IPS DF 4.7 (cell line): ENCODE results near the gene THYN1.
"Not testable (repeated sequence)": the region's sequence is repeated elsewhere in the genome, so short reads cannot be mapped to it uniquely, and the experiment has no call there.

Experiments used
- DNase-seq: peaks from one replicate; pipeline ENCODE4 v3.0.0-alpha.2; 2013; ENCODE audit warnings: low spot score; ENCODE audit errors: extremely low read depth

THYN1 gene

DNA sequence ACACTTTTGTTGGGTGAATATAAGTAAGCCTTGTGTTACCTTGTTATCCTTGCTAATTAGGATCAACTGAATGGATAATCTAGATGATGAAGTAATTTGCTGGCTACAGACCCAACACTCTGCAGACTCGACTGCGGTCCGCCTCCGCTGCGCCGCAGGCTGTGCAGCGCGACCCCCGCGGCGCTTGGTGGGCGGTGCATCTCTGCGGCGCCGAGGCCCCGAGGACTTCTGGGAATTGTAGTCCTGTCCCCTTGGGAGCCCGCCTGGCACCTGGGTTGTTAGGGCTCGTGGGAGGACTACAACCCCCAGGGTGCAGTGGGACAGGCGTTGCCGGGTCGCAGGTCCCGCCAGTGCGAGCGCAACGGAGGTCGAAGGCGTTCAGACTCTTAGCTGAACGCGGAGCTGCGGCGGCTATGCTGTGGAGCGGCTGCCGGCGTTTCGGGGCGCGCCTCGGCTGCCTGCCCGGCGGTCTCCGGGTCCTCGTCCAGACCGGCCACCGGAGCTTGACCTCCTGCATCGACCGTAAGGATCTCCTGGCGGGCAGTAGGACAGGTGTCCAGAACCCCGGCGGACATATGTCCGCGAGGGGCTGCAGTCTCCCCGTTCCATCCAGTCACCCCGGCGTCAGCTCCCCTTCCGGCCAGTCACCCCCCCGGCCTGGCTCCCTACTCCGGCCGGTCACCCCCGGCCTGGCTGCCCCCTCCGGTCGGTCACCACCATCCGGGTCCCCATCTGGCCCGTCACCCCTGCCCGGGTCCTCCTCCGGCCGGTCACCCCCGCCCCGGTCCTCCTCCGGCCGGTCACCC is at the start of gene THYN1, which contains the start of gene ACAD8:
THYN1 (minus strand) TSS at position 165 of the 806 bp plus-strand sequence. CDS start 470 bp downstream, outside the sequence.
ACAD8 (plus strand) TSS at position 381 of the 806 bp plus-strand sequence; CDS start at position 414, 33 bp downstream.
- no peak for DNase-seq

DNA sequence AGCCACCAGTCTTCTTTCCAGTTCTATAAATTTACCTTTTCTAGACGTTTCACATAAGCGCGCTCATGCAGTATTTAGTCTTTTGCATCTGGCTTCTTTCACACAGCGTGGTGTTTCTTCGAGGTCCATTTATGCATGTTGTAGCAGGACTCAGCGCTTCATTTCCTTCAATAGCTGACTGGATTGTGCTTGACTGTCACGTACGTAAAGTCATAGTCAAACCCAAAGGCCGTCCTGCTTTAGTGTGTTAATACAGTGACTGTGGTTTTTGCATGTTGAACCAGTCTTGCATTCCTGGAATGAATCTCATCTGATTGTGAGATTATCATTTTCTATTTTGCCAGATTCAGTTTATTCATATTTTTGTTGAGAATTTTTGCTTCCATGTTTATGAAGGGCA is 41.5 kb upstream of the THYN1 start:
- DNase-seq = no peak

DNA sequence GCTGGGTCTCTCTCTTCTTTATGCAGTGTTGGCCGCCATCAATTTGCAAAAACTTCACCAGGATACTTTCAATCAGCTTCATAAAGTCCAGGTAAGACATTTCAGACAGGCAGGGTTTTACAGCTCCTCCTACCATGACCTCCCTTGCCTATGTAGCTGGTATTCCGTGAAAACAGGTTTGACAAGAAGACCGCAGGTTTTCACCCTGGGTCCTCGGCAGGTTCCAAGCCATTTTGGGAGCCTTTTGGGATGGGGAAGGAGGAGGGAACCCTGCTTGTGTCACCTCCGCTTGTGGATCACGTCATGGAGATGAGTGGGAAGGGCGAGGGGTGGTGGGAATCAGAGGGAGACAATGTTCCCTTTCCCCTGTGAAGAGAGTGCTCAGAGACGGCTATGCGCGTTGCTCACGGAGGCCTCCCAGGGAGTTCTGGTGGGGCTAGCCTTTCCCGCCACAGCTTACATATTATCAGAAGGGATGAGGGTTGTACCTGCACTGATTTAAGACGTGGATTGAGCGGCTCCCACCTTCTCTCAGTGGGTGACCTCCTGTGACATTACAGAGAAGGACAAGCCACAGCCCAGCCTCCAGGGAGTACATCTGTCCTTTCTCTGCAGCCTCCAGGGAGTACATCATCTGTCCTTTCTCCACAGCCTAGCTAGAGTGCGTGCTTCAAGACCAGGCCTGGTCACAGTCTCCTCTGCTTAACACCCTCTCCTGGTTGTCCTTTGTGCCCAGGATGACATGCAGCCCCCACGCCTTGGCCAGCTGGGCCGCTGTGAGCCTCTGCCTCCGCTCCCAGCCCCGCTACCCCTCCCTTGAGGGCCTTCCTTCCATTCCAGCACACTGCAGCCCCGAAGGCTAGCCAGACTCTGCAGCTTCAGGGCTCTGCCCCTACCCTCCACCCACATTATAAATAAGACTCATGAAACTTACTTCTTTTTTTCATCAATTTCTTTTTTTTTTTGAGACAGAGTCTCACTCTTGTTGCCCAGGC is 40.3 kb upstream of the THYN1 start:
- no peak for DNase-seq

DNA sequence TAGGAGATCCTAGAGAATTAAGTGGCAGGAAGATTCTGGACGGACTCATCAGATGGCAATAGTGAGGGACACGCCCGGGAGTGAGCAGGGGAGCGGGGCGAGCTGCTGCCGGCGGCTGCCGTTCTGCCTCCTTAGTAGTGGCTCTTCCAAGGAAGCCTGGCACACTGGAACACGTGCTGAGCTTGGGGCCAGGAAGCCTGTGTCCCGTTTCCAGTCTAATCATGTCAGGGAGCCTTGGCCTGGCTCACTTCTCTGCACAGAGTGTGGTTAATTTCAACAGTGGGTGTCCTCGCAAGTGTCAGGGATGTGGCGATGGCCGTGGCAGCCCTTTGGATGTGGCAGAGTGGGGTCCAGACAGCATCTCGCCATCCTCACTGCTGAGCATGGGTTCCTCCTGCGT is 39.5 kb upstream of the THYN1 start:
- no peak for DNase-seq

DNA sequence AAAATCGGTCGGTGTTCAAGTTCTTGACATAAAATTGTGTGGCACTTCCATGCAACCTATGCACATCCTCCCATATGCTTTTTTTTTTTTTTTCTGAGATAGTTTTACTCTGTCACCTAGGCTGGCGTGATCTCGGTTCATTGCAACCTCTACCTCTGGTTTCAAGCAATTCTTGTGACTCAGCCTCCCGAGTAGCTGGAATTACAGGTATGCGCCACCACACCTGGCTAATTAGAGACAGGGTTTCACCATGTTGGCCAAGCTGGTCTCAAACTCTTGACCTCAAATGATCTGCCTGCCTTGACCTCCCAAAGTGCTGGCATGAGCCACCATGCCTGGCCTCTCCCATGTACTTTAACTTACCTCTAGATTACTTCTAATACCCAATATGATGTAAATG is 38.0 kb upstream of the THYN1 start:
- DNase-seq = no peak

DNA sequence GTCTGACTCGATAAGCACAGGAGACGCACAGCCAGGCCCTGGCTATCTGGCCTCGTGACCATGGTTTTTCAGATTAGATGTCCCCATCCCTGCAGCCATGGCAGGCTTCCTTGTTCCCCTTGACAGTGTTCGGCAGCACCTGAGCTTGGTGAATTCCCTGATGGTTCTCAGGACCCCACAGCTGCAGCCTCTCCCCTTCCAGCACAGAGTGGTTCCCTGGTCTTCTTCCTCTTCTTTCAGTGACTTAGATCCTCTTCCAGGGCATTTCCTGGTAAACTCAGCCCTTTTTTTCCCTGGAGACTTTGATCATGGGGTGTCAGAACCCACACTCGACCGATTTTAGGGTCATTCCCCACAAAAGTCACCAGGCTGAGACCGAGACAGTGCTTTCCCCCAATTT is 37.5 kb upstream of the THYN1 start:
- DNase-seq = no peak

DNA sequence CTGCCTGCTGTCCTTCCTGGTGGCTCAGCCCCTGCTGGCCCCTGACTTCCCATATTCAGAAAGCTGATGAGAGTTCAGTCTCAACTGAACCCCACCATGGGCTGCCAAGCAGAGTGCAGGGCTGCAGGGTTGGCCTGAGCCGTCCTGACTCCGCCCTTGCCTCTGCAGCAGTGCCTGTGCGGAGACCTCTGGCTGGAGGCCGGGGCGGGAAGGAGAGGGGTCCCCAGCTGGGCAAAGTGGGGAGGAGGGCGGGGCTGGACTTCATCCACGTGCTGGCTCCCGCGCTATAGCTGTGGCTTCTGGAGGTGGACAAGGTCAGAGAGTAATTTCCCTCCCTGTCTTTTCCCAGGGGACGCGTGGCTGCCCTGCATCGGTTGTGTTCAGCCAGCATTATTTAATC is 36.6 kb upstream of the THYN1 start:
- DNase-seq = no peak

DNA sequence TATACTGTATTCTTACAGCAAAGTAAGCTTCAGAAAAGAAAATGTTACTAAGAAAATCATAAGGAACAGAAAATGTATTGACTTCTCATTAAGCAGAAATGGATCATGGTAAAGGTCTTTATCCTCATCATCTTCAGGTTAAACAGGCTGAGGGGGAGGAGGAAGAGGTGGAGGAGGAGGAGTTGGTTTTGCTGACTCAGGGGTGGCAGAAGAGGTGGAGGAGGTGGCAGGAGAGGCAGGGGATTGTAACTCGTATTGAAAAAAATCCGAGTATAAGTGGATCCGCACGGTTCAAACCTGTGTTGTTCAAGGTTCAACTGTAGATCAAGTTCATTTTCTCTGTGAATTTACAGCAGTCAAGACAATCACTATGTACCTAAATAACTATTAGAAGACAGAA is 36.0 kb upstream of the THYN1 start:
- DNase-seq = no peak

DNA sequence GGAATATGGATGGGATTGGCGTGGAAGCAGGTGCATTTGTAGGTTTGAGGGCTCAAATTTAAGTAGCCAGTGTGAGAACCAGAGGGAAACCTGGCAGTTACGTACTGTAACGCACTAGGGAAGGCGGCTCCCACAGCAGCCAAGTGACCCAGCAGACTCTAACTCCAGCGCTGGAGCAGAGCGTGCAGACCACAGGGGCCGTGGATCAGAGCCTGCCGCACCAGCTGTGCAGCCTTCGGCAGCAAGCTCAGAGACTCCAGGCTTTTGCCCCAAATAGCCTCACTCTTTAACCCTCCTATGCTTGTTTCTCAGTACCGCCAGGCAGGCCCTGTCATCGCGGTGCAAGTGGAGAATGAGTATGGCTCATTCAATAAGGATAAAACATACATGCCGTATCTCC is 35.3 kb upstream of the THYN1 start:
- DNase-seq = no peak

DNA sequence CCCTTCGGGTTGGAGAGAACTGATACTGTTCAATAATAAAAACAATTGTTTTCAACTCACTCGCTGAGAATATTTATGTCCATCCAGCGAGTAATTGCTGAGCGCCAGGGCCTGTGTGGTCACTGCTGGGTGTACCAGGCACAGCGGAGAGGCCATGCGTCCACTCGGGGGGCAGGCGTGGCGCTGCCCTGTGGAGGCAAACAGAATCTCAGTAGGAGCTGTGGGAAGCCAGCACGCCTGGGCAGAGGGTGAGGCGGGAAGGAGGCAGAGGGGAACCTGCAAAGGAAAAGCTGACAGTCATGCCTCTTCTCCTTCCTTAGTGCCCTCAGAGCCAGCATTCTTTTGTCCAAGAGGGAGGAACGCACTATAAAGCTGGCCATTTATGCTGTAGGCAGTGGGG is 34.4 kb upstream of the THYN1 start:
- no peak for DNase-seq

DNA sequence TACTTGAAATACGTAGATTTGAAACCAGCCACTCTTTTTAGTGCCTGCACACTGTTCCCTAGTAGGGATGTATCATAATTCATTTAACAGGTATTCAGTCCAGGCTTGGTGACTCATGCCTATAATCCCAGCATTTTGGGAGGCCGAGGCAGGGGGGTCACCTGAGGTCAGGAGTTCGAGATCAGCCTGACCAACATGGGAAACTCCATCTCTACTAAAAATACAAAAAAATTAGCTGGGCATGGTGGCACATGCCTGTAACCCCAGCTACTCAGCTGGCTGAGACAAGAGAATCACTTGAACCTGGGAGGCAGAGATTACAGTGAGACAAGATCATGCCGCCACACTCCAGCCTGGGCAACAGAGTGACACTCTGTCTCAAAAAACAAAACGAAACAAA is 31.2 kb upstream of the THYN1 start:
- DNase-seq = not testable (repeated sequence)

DNA sequence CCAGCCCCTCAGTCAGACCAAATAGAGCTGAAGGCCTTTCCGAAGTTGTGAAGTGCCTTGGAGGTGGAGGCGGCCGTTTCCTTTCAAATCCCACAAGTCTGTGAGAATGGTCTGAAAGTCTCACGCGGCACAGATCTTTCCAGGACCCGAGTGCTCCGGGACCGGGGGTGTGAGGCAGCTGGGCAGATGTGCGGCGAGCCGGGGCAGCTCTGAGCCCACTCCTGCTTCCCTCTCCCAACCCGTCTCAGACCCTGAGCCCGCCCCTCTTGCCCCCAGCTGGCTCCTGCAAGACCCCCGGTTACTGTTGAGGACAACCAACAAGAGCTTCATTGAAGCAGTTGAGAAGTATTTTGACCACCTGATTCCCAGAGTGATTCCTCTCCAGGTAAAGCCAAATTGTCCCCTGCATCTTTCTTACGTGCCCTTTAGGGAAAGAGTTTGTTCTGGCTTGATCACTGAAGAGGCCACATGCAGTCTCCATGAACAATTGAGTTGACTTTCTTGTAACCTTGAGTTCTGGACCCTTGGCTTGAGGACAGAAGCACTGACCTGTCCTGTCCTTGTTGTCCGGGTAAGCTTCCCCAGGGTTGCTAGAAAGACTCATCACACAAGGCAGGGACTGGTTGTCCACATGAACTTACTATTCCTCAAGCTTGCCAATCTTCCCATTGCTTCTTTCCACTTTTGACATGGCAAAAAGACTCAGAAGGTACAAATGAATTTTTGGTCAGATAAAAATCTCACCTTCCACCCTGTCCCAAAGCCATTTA is 30.5 kb upstream of the THYN1 start:
- no peak for DNase-seq

DNA sequence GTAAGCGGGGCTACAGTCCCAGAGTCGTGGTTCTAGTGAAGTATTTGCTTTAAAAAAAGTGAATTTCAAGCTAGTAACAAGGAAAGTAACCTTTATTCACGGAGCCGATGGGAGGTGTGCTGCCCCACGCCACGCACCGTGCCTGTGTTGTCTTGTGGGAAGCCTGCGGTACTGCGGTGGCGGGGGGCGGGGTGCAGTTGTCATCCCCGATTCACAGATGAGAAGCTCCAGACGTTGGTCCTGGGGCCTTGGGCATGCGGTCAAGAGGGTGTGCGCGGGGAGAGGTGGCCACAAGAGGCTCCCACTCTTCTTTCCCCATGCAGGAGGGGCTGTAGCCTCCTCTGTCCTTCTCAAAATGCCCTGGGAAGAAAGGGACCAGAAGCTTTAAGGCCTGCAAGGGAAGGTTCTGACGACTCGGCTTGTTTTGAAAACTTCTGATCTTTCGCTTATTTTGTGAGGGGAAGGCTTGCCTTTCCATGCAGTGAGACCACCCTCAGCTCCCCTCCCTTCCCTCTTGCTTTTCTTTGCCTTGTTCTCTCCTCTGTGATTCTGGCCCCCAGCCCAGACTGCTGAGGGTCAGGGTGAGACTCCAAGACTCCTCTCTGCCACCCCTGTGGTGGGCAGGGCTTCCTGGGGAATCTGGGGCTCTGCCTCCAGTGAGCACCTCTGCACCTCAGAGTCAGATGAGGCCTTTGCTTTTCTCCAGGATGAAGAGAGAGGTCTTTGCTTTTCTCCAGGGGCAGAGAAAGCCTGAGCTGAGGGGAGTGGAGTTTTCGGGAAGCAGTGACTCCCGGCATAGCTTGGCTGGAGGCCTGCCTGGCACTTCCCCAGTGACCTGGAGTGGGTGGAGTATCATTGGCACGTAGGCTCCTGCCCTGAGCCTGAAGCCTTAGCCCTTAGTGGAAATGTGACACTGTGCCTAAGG is 29.2 kb upstream of the THYN1 start:
- DNase-seq = no peak

DNA sequence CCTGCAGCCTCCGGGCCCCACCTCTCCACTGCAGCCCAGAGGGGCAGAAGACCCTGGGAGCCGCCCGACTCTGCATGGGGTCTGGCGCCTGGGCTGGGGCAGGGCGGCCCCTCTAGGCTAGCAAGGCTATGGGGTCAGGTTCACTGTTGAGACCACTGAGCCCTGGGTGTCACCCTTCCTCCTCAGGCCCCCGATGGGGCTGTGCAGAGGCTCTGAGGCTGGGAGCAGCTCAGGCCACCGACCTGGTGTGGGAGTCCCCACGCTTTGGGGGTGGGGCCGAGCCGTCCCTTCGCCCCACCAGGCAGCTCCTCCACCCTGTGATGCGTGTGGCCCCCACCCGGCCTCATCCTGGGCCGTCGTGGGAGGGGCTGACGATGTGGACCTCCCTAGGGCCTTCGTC is 28.5 kb upstream of the THYN1 start:
- DNase-seq = not testable (repeated sequence)

DNA sequence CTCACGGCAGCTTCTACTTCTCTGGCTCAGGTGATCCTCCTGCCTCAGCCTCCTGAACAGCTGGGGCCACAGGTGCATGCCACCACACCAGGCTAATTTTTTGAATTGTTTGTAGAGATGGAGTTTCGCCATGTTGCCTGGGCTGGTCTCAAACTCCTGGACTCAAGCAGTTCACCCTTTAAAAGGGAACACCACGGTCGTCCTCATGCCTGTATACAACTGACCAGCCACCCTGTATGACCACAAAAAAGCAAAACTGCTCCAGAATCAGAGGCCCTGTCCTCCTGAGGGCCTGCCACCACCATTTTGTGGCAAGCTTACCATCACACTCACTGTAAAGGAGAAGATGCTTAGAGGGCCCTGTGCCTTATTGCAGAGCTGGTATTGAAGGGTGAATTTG is 25.2 kb upstream of the THYN1 start:
- no peak for DNase-seq

DNA sequence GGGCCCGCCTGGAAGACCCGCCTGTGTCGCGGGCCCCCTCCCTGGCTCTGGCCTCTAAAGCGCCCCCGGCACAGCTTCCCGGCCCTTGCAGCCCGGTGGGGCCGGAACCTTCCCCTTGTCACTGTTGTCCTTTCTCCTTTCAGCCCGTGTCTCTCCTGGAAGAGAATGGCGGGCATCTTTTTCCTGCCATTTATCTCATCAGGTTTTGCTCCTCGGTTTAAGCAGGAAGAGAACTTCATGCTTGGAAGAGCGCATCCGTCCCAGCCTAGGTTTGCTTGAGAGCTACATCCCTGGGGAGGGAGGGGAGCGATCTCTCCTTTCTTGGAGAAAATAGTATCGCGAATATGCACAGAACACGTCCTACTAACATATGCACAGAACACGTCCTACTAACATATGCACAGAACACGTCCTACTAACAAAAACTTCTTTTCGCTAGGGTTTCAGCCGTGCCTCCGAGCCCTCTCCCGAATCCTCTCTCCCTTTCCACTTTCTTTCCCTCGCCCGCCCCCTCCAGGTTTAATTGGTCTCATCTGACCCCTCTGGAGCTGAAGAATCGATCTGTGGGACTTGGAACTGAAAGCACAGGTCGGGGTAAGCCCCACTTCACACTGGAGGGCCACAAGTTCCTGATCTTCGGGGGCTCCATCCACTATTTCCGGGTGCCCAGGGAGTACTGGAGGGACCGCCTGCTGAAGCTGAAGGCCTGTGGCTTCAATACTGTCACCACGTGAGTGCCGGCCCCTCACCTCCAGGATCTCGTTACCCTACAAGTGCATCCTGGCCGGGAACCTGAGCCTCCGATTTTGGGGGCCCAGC is 24.2 kb upstream of the THYN1 start:
- no peak for DNase-seq

DNA sequence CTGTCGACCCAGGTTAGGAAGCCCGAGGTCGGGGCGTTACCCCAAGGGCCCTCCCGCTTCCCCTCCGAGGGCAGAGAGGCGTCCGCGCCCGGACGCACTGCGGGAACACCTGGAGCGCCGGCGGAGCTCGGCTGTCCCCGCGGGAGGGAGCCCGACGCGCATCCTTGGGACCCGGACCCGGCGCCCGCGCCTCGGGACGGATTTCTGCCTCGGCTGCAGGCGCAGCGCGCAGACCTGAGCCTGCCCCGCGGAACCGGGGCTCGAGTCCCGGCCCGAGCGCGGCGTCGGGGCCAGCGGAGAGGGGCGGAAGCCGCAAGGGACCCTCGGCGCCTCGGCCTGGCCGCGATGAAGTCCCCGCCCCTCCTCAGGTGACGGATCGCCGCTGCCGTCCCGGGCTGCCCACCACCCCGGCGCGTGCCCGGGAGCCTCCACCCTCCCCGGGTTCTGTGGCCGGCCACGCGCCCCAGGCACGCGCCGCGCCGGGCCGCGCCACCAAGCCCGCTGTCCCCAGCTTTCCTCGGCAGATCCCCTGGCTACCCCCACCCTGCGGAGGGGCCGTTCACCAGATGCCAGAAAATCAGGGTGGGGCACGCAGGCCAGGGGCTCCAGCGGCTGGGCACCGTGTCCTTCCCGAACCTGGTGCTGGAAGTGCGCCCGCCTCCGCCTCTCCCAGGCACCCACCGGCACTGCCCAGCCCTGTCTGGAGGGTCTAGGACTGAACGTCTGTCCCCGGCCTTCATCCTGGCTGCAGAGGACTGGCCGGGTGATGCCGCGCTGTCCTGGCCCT is 23.4 kb upstream of the THYN1 start:
- no peak for DNase-seq

DNA sequence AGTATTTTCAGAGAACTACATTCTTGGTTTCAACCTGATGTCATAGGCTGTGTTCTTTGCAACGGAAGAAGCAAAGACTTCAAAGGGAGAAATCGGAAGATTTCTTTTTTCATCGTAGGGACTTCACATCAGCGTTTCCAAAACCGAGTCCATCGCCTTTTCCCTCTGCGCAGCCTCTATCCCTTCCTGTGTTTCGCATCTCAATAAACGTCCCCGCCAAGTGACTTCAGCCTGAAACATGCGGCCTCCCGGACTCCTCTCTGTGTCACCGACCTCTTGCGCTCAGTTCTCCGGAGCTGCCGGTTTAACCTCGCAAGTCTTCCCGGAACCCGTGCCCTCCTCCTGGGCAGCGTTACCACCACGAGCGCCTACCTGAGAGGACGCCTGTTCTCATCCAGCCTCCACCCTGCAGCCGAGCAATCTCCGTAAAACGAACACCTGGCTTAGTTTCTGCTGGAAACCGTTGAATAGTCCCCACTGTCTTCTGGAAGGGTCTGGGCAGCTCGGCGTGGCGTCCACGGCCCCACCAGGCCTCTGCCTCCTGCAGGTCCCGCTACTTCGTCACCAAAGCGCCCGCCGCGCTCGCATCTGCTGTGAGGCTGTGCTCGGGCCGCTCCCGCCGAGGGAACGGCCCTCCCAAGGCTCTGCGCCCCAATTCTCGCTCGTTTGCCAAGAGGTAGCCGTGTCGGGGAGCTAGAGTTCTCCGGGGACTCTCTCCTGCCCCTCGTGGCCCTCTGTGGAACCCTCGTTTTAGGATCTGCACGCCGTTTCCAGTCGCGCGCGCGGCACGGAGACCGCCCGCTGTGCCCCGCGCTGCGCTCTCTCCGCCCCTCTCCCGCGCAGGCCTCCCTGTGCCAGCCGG is 22.6 kb upstream of the THYN1 start, which contains the start of gene GLB1L3:
GLB1L3 (plus strand) TSS at position 846 of the 862 bp plus-strand sequence. CDS start 362 bp downstream, outside the sequence.
- no peak for DNase-seq
